Daoy (cell line): ENCODE measurements around the gene CEP55. TPM values are rescaled to one million over a fixed set of nuclear protein-coding genes. Genes with fewer than 3 reads are reported as not detected.
"Not testable (repeated sequence)": the region's sequence is repeated elsewhere in the genome, so short reads cannot be mapped to it uniquely, and the experiment has no call there.

Experiments used
- DNase-seq: peaks from one replicate; pipeline ENCODE4 v3.0.0-alpha.2; 2015; ENCODE audit warnings: low read depth
- total RNA-seq: library from RNA; depleted of rRNA; stranded (reverse); fragments of >200 nt; shearing (Covaris generic); gene quantifications from 2 replicates; pipeline ENCODE4 v1.2.3, GENCODE V29; 2014; rRNA removed

CEP55 gene
- 98.9 and 128 TPM in 2 replicates for total RNA-seq

DNA sequence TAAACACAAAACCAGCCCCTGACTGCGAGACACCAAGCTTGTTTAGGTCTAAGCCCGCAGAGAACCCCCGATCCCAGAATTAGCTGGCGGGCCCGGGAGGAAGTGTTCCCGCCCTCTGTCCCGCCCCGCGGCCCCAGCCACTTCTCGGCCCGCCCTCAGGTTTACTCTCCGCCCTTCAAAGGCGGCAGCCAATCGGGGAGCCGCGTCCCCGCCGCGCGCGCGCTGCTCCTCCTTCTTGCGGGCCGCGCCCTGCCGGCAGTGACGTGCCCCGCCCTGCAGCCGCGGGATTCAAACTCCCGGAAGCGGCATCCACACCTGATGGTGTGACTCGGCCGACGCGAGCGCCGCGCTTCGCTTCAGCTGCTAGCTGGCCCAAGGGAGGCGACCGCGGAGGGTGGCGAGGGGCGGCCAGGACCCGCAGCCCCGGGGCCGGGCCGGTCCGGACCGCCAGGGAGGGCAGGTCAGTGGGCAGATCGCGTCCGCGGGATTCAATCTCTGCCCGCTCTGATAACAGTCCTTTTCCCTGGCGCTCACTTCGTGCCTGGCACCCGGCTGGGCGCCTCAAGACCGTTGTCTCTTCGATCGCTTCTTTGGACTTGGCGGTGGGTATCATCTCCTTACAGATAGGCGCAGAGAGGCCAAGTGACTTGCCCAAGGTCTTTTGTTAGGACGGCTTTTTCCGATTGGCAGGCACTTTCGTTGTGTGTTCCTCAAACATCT, at the start of gene CEP55:
Gene CEP55, plus strand, starts transcription at position 291 of the 720 bp plus-strand sequence. CDS start 3,440 bp downstream, outside the sequence.
- peak; percentile 96 for DNase-seq

DNA sequence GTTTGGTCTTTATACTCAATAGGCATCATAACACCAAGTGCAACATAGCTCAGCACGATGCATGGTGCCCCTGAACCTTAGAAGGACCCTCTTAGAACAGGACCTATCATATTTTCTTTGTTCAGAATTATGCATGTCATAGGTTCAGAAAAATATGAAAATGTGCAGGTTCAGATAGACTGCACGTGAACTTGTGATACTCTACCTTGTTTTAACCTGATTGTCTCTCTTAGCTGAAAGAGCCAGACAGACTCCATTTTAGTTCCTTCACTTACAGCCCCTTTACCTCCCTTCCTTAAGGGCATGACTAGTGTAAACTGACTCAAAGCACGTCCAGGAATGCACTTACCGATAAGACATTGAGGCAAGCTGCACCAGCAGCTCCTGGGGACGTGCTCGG, 49.4 kb upstream of the CEP55 start:
- DNase-seq = no peak

DNA sequence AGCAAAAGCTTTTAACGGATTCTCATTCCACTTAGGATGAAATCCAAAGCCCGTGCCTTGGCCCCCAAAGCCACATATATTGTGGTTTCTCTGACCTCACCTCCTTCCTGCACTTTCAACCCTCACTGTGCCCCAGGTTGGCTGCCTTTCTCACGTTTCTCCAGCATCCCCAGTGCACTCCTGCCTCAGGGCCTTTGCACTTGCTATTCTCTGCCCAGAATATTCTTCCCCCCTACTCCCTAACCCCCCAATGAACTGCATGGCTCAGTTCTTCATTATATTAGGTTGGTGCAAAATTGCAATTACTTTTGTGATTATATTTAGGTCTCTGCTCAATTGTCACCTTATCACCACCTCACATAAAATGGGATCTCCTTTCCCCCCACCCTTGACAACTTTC, 48.4 kb upstream of the CEP55 start:
- DNase-seq = peak; percentile 27

DNA sequence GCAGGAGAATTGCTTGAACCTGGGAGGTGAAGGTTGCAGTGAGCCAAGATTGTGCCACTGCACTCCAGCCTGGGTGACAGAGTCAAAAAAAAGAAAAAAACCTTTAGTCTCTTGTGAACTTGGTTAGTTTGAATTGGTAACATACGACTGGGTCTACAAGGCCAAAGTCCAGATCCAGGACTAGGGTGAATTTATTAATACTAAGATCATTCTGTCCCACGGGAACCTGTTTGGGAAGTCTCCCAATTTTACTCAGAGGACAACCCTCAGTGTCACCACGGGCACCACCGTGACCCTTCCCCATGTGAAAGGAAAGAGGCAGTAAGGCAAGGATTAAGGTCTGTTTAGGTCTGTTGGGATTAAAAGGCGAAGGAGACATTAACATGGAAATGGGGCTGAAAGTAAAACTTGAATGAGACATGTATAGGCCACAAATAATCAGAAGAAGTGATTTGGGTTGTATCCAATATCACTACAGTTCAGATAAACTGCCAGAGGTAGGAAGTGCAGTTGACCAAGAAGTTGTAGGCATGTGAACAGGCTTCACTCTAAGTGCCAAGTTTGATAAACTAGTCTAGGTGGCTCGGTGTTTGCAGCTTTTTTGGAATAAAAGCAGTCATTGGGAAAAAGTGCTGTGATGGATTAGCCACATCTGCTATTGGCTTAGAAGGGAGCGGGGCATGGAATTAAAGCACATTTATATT, 45.0 kb upstream of the CEP55 start:
- DNase-seq = no peak

DNA sequence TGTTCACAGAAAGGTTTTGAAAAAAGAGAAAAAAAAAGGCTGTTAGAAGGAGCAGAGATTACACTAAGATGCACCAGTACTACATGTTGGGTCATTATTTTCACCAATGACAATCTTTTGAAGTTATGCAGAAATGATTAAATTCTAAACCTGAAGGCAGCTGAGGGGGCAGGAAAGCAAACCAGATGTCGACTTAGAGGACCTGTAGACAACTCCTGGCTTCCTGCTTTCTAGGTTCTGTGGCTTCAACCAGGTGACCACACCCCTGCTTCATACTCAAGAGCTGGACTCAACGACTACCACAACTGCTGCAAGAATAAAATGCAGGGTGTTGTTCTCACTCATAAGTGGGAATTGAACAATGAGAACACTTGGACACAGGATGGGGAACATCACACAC, 44.3 kb upstream of the CEP55 start:
- no peak for DNase-seq

DNA sequence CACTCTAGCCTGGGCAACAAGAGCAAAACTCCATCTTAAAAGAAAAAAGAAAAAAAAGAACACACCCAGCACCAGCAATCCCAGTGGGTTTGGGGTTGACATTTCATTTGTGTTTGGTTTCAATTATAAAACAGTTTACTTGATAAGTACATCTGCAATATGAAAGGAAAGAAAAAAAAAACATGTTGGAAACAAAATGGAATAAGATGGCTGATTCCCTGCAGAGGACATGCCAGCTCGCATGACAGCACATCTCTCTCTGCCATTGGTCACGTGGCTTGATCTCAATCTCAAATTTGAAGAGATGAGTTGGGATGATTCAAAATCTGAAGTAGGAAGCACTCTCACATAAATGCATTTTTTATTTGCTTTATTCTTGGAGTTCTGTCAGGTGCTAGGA, 42.3 kb upstream of the CEP55 start:
- DNase-seq = no peak

DNA sequence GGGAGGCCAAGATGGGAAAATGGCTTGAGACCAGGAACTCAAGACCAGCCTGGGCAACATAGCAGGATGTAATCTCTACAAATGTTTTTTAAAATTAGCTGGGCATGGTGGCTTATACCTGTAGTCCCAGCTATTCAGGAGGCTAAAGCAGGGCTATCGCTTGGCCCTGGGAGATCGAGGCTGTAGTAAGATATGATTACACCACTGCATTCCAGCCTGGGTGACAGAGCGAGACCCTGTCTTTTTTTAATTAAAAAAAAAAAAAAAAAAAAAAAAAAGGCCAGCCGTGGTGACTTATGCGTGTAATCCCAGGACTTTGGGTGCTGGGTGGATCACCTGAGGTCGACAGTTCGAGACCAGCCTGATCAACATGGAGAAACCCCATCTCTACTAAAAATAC, 41.7 kb upstream of the CEP55 start:
- no peak for DNase-seq

DNA sequence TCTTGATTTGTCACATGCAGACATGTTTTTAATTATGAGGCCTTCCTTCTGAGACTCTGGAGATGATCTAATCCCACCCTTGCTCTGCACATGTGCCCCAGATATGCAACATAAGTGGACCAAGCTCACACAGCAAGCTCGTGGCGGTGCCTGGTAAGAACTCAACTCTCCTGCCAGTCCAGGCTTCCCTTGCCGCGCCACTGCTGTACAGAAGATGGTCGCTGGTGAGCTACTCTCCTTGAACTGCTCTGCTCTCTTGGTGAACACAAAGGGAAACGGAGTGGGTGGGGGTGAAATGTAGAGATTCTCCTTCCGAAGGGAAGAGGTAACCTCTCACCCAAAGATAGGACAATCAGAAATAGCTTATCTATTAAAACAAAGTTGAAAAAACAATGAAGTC, 39.9 kb upstream of the CEP55 start:
- DNase-seq = no peak

DNA sequence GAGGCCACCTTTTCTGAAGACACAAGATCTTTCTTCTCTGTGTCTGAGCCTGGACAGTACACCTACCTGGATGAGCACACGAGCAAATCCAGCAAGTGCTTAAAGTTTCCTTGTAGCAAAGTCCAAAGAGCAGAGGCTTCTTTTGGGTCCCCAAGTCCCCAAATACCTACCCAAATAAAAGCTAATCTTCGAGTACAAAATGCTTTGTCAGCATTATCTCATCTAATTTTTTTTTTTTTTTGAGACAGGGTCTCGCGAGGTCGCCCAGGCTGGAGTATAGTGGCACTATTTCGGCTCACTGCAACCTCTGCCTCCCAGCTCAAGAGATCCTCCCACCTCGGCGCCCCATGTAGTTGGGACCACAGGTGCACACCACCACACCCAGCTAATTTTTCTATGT, 38.9 kb upstream of the CEP55 start:
- DNase-seq = no peak

DNA sequence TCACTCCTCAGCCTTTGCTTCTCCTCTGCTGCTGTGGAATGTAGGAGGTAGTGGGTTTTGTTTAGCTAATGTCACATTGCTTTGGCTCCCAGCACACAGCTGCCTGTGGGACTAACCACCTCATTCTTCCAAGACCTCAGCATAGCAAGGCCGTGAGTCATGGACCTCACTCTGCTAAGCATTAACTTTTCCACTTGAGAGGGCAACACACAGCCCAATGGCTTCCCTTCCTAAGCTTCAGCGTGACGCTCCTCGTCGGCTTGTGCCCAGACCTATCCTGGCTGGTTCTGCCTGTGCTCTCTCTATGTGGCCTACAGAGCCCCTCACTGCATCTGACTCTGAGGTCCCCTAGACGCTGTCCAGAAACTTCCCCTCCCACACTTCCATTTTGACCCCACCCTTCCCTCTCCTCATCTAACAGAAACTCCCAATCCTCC, 37.6 kb upstream of the CEP55 start:
- peak; percentile 98 for DNase-seq

DNA sequence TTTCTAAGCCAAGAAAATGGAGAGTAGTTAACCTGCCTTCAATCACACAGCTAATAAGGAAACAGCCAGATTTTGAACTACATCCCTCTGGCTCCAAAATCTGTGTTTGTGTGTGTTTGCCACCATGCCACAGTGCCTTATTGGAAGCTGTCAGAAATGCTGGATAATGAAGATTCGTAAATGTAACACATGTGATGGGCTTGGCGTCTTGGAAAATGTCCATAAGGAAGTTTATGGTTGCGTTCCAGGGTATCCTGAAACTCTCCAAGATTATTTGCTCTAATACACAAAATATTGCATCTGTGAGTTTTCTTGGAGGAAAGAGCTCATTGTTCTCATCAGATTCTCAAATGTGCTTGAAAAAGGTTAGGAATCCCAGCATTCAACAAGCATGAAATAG, 36.9 kb upstream of the CEP55 start:
- DNase-seq = no peak

DNA sequence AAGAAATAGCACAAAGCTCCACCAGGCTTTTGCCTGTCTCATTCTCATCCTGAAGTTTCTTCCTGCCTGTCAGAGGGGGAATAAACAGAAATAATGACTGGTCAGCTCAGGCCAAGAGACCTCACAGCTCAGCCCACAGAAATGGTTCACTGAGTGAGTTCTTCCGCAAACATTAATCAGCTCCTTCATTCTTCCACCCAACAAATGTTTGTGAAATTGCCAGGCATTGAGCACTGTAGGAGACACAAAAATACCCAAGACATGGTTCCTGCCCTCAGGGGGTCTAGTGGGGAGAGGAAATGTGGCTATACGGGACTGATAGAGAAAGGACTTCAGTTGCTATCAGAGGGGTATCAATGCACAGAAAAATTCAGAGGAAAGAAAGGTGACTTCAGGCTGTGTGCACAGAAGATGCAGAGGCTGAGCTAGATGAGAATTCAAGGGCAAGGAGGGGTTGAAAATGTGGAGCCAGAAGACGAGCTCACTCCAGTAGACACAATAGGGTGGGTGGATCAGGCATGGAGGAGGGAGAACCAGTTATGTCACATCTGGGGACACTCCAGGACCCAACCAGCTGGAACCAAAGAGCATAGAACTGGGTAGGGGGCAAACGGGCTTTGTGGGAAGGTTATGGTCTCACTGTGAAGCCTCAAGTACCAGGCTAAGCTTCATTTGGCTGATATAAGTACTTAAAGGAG, 35.2 kb upstream of the CEP55 start:
- DNase-seq = no peak

DNA sequence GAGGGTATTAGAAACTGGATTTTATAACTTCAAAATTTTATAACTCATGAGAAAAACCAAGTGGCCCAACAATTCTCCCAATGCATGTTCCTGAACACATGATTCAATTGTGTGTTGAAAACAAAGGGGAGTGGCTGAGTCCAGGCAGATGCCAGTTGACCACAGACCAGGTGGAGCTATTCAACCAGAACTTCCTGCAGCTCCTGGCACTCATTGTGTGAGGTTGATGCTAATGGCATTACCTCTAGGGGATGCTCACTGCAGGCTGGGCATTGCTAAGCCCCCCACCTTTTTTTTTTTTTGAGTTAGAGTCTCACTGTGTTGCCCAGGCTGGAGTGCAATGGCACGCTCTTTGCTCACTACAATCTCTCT, 34.6 kb upstream of the CEP55 start:
- peak; percentile 75 for DNase-seq

DNA sequence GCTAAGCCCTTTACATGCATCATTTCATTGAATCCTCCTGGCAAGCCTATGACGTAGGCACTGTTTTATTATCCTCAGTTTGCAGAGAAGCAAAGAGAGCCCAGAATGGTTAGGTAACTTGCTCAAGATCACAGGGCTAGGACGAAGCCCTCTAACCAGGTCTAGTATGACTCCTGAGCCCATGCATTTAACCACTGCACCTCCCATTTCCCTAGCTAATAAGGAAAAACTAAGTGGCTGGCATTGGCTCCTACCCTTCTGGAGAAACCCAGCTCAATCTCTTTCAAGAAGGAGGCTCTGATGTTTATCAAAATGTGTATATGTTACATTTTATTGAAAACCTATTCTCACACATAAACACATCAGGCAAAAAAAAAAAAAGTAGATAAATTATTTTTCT, 34.0 kb upstream of the CEP55 start:
- DNase-seq = no peak

DNA sequence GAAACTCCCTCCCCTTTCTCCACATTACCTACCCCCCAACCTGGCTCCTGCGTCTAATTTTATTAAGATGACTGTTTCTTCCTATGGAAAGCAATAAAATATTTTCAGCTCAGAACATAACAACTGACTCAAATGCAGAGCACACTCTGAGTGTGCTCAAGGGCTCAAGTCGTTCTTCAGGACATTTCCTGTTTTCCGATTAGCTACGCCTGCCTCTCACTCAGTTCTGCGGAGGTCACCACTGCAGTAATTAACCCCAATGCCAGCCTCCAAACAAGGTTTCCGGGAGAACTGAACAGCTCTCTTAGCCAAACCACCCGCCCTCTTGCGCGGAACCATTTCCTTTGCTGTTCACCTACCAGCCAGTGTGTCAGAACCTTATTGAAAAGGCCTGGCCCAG, 33.5 kb upstream of the CEP55 start:
- peak; percentile 79 for DNase-seq

DNA sequence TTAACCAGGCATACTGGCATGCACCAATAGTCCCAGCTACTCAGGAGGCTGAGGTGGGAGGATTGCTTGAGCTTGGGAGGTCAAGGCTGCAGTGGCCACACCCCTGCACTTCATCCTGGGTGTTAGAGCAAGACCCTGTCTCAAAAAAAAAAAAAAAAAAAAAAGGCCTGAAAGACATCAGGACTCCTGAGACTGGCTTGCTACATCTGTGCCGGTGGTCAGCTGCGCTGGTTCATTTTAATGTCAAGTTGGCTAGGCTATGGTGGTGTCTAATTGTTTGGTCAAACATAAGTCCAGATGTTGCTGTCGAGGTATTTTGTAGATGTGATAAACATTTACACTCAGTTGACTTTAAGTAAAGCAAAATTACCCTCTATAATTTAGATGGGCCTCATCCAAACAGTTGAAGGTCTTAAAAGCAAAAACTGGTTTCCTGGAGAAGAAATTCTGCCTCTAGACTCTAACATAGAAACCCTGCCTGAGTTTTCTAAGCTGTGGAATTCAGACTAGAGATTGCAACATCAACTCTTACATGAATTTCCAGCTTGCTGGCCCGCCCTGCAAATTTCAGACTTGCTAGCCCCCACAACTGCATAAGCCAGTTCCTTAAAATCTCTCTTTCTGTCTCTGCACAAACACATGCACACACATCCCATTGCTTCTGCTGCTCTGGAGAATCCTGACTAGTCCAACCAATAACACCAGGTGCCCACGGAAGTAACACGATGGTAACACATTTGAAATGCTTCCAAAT, 32.5 kb upstream of the CEP55 start:
- DNase-seq = no peak

DNA sequence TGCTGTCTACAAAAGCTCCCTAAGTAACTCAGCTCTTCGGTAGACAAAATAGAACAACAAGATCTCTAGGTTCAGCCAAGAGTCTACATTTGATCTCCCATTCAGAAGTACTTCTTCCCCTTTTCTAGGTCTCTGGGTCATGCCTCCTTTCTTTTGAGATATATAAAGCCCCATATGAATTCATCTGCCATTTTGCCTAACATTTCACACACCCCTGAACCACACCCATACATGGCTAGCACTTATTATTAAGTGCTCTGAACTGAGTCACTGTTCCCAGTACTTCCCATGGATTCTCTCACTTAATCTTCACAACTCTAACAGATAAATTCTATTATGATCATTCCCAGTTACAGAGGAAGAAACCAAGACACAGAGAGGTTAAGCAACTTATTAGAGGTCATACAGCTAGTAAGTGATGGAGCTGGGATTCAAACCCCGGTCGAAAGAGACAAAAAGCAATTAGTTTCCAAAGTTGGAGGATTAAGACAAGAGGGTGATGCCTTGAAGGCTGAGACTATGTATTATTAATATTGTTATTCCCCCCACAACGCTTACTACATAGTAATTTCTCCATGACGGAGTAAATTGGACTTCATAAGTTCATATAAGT, 31.5 kb upstream of the CEP55 start:
- DNase-seq = no peak

DNA sequence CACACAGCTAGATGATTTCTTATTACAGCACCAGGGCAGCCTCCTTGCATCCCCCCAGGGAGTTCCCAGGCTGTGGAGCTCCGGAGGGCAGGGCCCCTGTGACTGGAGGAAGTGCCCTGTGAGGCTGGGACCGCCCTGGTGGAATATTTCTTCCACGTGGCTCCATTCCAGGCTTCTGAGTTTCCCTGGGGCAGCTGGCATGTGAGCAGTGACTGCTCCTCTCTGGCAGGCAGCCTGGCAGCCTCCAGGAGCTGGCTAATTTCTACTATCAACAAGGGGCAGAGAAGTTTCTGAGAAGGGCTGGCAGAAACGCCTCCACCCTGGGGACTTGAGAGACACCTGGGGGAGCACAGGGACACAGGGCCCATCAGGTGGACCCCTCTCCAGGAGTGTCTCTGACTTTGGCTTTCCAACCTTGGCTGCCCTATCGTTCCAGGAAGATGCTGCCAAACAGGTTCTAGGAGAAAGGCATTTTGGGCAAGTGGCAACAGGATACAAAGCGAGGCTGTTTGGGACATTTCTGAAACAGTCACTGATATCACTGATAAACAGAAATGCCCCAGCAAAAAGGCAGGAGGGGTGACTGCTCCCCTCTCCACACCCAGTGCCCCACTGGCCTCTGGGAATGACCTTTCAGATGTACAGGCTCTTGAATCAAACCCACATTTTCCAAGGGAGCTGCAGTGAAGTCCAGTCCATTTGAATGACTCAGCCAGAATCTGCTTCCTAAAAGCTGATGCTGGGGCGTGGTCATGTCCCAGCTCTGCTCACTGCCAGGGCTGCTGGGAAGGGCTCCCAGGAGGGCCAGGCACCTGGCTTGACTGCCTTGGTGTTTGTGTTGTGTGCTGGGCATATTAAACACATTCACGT, 30.4 kb upstream of the CEP55 start:
- peak; percentile 95 for DNase-seq

DNA sequence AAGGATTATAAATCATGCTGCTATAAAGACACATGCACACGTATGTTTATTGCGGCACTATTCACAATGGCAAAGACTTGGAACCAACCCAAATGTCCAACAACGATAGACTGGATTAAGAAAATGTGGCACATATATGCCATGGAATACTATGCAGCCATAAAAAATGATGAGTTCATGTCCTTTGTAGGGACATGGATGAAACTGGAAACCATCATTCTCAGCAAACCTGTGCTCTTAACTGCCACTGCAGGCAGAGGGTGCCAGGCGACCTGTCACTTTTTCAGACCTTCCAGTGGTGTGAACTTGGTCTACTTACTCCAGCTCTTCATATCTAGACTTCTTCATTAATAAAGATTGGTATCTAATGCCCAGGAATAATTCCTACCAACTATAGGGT, 28.8 kb upstream of the CEP55 start:
- not testable (repeated sequence) for DNase-seq

DNA sequence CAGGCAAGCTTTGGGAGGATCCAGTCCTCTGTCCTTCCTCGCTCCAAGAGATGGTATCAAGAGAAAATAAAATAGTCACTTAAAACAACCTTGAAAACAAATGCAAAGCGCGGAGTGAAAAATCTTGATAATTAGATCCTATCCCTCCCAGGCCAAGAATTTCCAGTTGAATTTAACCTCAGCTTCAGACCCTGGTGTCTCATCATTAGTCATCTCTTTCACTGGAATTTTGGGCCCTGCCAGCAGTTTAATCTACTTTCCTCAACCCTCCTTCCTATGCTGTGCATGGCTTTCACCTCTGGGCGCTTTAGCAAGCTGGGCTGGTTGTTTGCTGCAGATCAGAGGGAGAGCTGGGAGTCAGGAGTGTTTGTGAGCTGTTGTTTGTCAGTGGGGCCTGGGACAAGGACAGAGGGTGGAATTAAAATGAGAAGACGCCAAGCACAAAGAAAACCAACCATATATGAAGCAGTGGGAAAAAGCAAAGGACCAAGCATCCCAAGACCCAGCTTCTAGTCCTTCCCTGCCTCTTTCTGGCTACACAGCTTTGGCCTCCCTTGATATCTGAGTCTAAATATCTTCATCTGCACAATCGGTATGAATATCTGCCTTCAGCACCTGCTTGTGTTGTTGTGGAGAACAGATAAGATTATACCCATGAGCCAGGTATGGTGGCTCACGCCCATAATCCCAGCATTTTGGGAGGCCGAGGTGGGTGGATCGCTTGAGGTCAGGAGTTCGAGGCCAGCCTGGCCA, 27.8 kb upstream of the CEP55 start:
- peak; percentile 89 for DNase-seq
